Measurements from ENCODE around the gene FHDC1.

The FHDC1 gene

GRCh38 chr4:152949930-152950329 lies 13.8 kb downstream of the FHDC1 start:
- TF ChIP-seq CTCF (conservative IDR thresholded peaks at IDR 0.05; ENCODE audit: low read depth, low read length) = no peak

GRCh38 chr4:152950402-152951274 lies 14.5 kb downstream of the FHDC1 start:
- H3K4me3 ChIP-seq (ENCODE audit: low read length) = no peak overlapping the region
- TF ChIP-seq CTCF (conservative IDR thresholded peaks at IDR 0.05; ENCODE audit: low read depth, low read length) = no peak
- no peak for DNase-seq (ENCODE audit: low read depth)

More at GRCh38 chr4:152949930-152950329, 13.8 kb downstream of the FHDC1 start:
- H3K4me3 ChIP-seq (ENCODE audit: low read length) = no peak overlapping the region
- DNase-seq (ENCODE audit: low read depth) = no peak

- TF ChIP-seq CTCF (conservative IDR thresholded peaks at IDR 0.05; ENCODE audit: low read depth, low read length) = no peak
- H3K4me3 ChIP-seq (ENCODE audit: low read length) = no peak overlapping the region
- no peak for DNase-seq (ENCODE audit: low read depth)
Observed at GRCh38 chr4:152951348-152951747, 15.2 kb downstream of the FHDC1 start.

GRCh38 chr4:152953514-152953913 lies 17.4 kb downstream of the FHDC1 start:
- no peak for TF ChIP-seq CTCF (conservative IDR thresholded peaks at IDR 0.05; ENCODE audit: low read depth, low read length)
- H3K4me3 ChIP-seq (ENCODE audit: low read length) = no peak overlapping the region
- no peak for DNase-seq (ENCODE audit: low read depth)

- DNase-seq (ENCODE audit: low read depth) = no peak
- no peak overlapping the region for H3K4me3 ChIP-seq (ENCODE audit: low read length)
- no peak for TF ChIP-seq CTCF (conservative IDR thresholded peaks at IDR 0.05; ENCODE audit: low read depth, low read length)
Observed at GRCh38 chr4:152954741-152955140, 18.6 kb downstream of the FHDC1 start.

GRCh38 chr4:152956147-152956546 lies 20.0 kb downstream of the FHDC1 start:
- H3K4me3 ChIP-seq (ENCODE audit: low read length) = no peak overlapping the region
- no peak for DNase-seq (ENCODE audit: low read depth)
- TF ChIP-seq CTCF (conservative IDR thresholded peaks at IDR 0.05; ENCODE audit: low read depth, low read length) = no peak

Data from retinal pigment epithelial cell (primary cell).